Left hindlimb (tissue), 1 donor: ENCODE results near the gene CYP2B6.
"Not testable (repeated sequence)": the region's sequence is repeated elsewhere in the genome, so short reads cannot be mapped to it uniquely, and the experiment has no call there.

Experiments used
- DNase-seq: peaks from one replicate; pipeline ENCODE4 v3.0.0-alpha.2; 2018

The CYP2B6 gene

DNA sequence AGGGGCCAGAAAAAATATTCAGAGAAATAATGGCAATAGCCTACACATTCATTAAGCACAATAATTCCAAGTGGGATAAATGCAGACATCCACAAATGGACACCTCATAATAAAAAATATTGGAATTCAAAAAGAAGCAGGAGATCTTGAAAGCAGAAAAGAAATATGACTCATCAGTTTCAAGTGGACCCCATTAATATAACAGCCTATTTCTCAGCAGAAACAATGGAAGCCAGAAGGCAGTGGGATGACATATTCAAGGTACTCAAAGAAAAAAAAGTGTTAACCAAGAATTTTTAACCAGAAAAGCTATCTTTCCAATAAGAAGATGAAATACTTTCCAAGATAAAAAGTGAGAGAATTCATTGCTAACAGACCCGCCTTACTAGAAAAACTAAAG, 48.7 kb downstream of the CYP2B6 start:
- DNase-seq, result no peak

DNA sequence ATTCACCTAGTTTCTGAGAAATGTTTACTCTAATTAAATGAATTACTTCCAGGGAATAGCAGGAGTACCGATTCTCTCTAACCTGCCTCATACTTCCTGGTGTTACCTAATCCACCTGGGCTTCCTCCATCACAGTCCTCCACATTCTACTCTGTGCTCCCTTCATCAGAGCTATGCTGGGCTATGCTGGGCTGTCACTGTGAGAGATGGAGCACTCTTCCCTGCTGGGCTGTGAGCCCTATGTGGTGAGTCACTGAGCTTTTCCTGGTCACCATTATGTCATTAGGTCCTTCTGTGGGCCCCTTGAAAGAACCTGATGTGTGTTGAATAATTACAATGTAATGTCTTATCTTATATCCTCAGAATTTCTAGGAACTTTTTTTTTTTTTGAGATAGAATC, 54.0 kb downstream of the CYP2B6 start:
- DNase-seq, result not testable (repeated sequence)

- no peak for DNase-seq
Observed at GRCh38 chr19:41050426-41050825, 59.3 kb downstream of the CYP2B6 start.

- not testable (repeated sequence) for DNase-seq
Observed at GRCh38 chr19:41052162-41052561, 61.1 kb downstream of the CYP2B6 start.

DNA sequence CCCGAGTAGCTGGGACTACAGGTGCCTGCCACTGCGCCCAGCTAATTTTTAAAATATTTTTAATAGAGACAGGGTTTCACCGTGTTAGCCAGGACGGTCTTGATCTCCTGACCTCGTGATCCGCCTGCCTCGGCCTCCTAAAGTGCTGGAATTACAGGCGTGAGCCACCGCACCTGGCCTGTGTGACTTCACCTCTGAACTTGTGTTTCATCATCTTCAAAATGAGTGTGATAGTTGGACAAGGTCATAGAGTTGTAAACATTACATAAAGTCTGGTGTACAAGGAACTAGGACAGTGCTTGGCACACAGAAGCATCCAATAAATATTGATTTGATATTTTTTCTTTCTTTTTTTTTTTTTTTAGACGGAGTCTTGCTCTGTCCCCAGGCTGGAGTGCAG, 62.2 kb downstream of the CYP2B6 start:
- DNase-seq, result not testable (repeated sequence)

DNA sequence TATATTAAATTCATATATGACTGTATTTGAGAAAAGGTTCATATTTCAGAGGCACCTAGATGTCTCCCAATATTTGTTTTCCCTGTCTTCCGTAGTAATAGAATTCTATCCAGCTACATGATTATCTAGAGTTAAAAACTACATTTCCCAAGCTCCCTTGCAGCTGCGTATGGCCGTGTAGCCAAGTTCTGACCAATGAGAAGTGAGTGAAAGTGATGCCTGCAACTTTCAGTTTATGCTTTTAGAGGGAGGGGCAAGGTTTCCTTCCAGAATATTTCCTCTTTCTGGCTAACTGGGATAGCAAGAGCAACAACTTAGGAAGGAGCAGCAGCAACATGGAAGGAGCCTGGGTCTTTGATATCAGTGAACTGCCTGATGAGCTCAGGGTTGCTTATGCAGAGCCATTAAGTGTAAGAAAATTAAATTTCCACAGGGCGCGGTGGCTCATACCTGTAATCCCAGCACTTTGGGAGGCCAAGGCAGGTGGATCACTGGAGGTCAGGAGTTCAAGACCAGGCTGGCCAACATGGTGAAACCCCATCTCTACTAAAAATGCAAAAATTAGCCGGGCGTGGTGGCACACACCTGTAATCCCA, 74.0 kb downstream of the CYP2B6 start:
- DNase-seq, result no peak
